ENCODE data around the gene PTPN13.

The PTPN13 gene

DNA sequence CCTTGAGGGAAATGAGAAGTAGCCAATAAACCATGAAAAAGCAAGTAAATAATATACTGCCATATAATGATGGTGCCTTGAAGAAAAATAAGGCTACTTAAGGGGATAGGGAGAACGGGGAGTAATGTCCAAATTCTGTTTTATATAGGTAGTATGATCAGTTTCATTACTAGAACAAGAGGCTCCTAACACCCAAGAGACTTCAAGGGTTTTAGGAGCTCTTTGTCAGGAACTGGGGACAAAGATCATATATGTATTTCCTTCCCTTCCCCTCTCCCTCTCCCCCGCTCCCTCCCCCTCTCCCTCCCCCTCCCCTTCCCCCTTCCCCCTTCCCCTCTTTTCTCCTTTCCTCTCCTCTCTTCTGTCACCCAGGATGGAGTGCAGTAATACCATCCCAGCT lies 127.3 kb downstream of the PTPN13 start:
- DNase-seq: no peak

GRCh38 chr4:86730310-86730709 lies 136.2 kb downstream of the PTPN13 start:
- no peak for DNase-seq

- no peak for DNase-seq
These were observed 143.1 kb downstream of the PTPN13 start for GRCh38 chr4:86737244-86737643.

DNA sequence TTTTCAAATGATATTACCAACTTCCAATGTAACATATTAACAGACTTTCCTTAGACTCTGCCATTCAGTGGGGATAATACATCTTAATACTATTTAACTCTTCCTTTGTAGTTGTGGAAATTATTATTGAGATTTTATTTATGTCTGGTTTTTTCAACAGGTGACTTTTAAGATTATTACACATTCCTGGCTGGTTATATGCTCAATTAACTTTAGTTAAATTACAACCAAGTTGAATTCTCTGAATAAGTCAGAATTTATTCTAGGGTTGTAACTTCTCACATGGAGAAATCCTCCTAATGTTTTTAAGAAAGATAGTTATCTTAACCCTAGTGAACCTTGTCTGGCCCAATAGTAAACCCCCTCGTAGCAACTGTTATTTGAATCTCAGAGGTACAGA lies 147.7 kb downstream of the PTPN13 start:
- DNase-seq: no peak

DNA sequence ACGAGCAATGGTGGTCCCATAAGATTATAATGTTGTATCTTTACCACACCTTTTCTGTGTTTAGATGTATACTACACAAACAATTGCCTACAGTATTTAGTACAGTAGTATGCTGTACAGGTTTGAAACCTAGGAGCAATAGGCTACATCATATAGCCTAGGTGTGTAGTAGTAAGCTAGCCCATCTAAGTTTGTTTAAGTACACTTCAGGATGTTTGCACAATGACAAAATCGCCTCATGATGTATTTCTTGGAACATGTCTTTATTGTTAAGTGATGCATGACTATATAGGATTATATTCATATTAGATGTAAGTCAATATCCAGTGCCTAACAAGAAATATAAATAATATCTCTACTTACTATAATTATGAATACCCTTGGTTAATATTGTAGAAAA lies 150.5 kb downstream of the PTPN13 start:
- DNase-seq: no peak

- DNase-seq: no peak
These were observed 155.0 kb downstream of the PTPN13 start for GRCh38 chr4:86749121-86749520.

DNA sequence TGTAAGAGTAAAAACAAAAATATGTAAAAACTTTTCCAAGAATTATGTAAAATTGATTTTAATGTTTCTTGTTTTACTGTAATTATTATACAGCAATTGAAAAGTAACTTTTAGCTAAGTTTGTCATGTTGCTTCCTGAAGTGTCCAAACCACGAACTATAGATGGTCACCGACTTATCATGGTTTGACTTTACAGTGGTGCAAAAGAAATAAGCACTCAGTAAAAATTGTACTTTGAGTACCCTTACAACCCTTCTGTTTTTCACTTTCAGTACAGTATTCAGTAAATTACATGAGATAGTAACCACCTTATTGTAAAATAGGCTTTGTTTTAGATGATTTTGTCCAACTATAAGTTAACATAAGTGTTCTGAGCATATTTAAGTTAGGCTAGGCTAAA lies 161.3 kb downstream of the PTPN13 start:
- no peak for DNase-seq

- DNase-seq: no peak
These were observed 163.4 kb downstream of the PTPN13 start for GRCh38 chr4:86757468-86757867.

DNA sequence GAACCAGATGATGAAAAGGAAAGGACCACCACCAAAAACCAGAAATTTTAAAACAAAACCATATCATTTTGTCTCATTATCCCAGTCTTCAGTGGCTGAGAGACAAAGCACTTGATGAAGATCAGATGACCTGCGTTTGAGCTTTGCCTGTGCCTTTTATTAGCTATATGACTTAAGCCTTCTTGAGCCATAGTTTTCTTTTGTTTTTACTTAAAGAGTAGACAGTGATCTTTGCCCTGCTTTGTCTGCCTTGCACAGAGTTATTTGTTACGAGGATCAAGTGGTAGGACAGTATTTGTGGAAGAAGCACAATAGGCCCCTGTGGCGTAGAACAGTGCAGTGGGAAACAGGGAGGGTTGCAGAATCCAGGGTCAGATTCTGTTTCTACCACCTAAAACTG lies 165.2 kb downstream of the PTPN13 start:
- DNase-seq: no peak

DNA sequence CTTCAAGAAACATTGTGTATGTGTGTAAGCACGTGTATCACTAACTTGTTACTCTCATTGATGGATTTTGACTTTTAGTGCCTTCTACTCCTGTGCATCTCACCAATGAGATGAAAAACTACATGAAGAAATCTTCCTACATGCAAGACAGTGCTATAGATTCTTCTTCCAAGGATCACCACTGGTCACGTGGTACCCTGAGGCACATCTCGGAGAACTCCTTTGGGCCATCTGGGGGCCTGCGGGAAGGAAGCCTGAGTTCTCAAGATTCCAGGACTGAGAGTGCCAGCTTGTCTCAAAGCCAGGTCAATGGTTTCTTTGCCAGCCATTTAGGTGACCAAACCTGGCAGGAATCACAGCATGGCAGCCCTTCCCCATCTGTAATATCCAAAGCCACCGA lies 168.5 kb downstream of the PTPN13 start:
- DNase-seq: no peak

- no peak for DNase-seq
These were observed 175.7 kb downstream of the PTPN13 start for GRCh38 chr4:86769794-86770193.

DNA sequence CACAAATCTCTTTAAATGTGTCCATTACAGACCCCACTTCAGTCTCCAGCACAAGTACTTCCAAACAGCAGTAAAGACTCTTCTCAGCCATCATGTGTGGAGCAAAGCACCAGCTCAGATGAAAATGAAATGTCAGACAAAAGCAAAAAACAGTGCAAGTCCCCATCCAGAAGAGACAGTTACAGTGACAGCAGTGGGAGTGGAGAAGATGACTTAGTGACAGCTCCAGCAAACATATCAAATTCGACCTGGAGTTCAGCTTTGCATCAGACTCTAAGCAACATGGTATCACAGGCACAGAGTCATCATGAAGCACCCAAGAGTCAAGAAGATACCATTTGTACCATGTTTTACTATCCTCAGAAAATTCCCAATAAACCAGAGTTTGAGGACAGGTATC lies 177.0 kb downstream of the PTPN13 start:
- no peak for DNase-seq

DNA sequence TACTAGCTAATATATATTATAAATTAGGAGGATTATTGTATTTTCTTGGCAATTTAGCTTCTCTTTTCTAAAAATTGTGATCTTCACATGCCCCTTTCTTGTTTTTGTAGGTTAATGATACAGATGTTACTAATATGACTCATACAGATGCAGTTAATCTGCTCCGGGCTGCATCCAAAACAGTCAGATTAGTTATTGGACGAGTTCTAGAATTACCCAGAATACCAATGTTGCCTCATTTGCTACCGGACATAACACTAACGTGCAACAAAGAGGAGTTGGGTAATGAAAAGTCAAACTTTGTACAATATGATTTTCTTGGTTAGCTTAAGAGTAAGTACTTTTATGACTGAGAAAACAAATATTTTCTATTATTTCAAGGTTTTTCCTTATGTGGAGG lies 180.9 kb downstream of the PTPN13 start:
- DNase-seq: no peak

DNA sequence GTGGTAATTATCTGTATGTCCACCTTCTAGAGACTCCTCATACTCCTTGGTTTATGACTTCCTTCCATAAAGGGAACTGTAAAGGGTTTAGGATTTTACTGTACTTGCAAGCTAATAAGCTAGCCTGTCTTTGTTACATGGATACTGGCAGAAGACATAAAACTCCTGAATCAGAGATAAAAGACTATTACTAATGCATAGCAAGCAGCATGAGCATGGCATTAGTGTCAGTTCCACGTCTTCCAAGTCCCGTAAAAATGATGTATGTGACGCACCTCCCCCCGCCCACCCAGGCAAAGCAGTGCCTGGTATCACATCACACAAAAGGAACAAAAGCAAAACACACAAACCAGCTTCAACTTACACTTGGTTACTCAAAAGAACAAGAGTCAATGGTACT lies 184.1 kb downstream of the PTPN13 start:
- no peak for DNase-seq

- no peak for DNase-seq
These were observed 194.7 kb downstream of the PTPN13 start for GRCh38 chr4:86788826-86789225.

GRCh38 chr4:86791126-86791525 lies 197.0 kb downstream of the PTPN13 start:
- no peak for DNase-seq

DNA sequence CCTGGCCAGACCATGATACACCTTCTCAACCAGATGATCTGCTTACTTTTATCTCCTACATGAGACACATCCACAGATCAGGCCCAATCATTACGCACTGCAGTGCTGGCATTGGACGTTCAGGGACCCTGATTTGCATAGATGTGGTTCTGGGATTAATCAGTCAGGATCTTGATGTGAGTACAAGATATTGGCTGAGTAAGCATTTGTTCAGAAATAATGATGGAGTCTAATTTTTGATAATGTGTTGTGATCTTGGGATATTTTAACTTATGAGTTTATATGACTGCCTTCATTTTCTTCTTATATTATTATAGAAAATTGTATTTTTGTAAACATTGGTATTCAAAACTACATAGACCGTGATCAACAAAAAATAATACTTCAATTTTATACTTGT lies 215.7 kb downstream of the PTPN13 start:
- DNase-seq: no peak

DNA sequence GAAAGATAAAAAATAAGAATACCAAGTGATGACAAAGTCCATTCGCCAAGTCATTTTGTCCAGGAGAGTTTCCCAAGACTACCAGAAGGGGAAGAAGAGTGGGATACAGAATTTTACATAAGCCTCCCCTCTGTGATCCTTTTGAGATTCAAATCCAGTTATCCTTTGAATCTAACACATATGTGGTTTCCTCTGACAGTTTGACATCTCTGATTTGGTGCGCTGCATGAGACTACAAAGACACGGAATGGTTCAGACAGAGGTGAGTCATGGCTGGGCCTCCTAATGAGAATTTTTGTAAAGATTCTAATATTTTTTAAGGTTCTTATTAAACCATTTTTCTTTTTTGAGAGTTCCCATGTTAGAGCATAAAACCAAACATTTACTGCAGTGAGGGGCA lies 216.7 kb downstream of the PTPN13 start:
- DNase-seq: no peak

- no peak for DNase-seq
These were observed 221.5 kb downstream of the PTPN13 start for GRCh38 chr4:86815653-86816052.

GRCh38 chr4:86816501-86817273 lies 222.6 kb downstream of the PTPN13 start:
- peak; percentile 82 for DNase-seq

GRCh38 chr4:86818211-86818610 lies 224.1 kb downstream of the PTPN13 start:
- DNase-seq: peak; percentile 84

DNA sequence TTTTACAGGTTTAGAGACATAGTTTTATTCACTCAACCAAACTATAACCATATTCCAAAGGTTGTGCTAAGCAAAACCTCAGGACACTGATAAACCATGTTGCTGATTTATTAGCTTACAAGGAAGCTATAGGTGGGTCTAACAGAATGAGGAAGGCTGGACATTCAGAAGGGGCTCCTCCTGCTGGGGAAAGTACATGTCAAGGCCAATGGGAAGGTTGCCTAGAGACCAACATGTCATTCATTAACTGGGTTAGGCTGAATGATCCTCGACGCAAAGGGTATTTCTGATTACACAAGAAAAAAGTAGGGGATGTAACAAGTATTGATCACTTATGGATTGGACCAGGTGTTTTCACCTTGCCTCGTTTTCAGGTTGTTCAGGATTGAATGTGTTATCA lies 224.7 kb downstream of the PTPN13 start:
- no peak for DNase-seq

- no peak for DNase-seq
These were observed 225.4 kb downstream of the PTPN13 start for GRCh38 chr4:86819561-86819960.

- no peak for DNase-seq
These were observed 227.0 kb downstream of the PTPN13 start for GRCh38 chr4:86821151-86821550.

- DNase-seq: peak; percentile 20
These were observed 228.0 kb downstream of the PTPN13 start for GRCh38 chr4:86822136-86822535.

All from fibroblast of skin of right quadriceps (primary cell).